H1 (cell line): Measurements from ENCODE around the gene SCN10A. TPM values are rescaled to one million over a fixed set of nuclear protein-coding genes. Genes with fewer than 3 reads are reported as not detected.

ENCODE experiments used
- CTCF ChIA-PET: fragments of 300-600 bp; sonication (Branson Sonifier 250); formaldehyde crosslinking; loops from one replicate; lab custom pipeline; 2021; ENCODE audit not compliant: partially characterized antibody; lab: Charles Lee
- POLR2A ChIA-PET: fragments of 300-600 bp; sonication (Branson Sonifier 250); formaldehyde crosslinking; loops from one replicate; lab custom pipeline; 2021; ENCODE audit warnings: inconsistent platforms; ENCODE audit not compliant: partially characterized antibody; lab: Charles Lee
- DNase-seq, 2 experiments: peaks; one replicate each; pipeline versions ENCODE4 v3.0.0 to v3.0.0-alpha.2; 2010 to 2022; ENCODE audit warnings: low spot score in 2 of 2, low read depth in 1 of 2, mixed read lengths in 1 of 2
- FAIRE-seq: peaks from 2 replicates; lab custom pipeline; 2011; peaks lifted over from hg19 to GRCh38; lab: Jason Lieb, UNC
- H2AFZ ChIP-seq: 2 replicates; pipeline ENCODE4 v1.8.1; 2012; ENCODE audit warnings: low read length, inconsistent platforms
- H2AK5ac ChIP-seq: 2 replicates; pipeline ENCODE4 v1.6.1; 2013; ENCODE audit warnings: low read depth, low read length
- H2BK120ac ChIP-seq: replicated peaks from 2 replicates; pipeline ENCODE3; 2013; ENCODE audit warnings: low read depth, low read length, inconsistent platforms
- H2BK12ac ChIP-seq: 2 replicates; pipeline ENCODE4 v1.6.1; 2013; ENCODE audit warnings: low read depth, low read length
- H2BK15ac ChIP-seq: 2 replicates; pipeline ENCODE4 v1.6.1; 2013; ENCODE audit warnings: low read length
- H2BK20ac ChIP-seq: 2 replicates; pipeline ENCODE4 v1.6.1; 2013; ENCODE audit warnings: low read length
- H2BK5ac ChIP-seq: 2 replicates; pipeline ENCODE4 v1.6.1; 2013; ENCODE audit warnings: low read depth, low read length
- H3K14ac ChIP-seq: 2 replicates; pipeline ENCODE4 v1.6.1; 2013; ENCODE audit warnings: inconsistent platforms; ENCODE audit not compliant: insufficient read length
- H3K18ac ChIP-seq: 2 replicates; pipeline ENCODE4 v1.6.1; 2013; ENCODE audit warnings: low read length; ENCODE audit errors: extremely low read depth
- H3K23ac ChIP-seq: 2 replicates; pipeline ENCODE4 v1.6.1; 2013; ENCODE audit warnings: inconsistent platforms; ENCODE audit not compliant: insufficient read length
- H3K23me2 ChIP-seq: 2 replicates; pipeline ENCODE4 v1.6.1; 2013; ENCODE audit warnings: low read depth, low read length
- H3K27ac ChIP-seq: 2 replicates; pipeline ENCODE4 v1.6.1; 2011; ENCODE audit warnings: low read depth, low read length, inconsistent platforms
- H3K27me3 ChIP-seq, 4 experiments: replicated peaks in 1 of 4; 1 replicate in 1 of 4; 2 replicates in 3 of 4; pipeline versions ENCODE4 v1.6.1 to v1.8.1; 2011 to 2013; ENCODE audit warnings: low read length in 3 of 4, mild to moderate bottlenecking in 3 of 4, inconsistent platforms in 2 of 4, mixed read lengths in 2 of 4, moderate library complexity in 1 of 4; ENCODE audit not compliant: control insufficient read depth in 3 of 4, insufficient read depth in 3 of 4; ENCODE audit errors: extremely low read depth in 1 of 4
- H3K36me3 ChIP-seq, 4 experiments: 2 replicates each; pipeline versions ENCODE4 v1.6.1 to v1.8.1; 2011 to 2013; ENCODE audit warnings: mild to moderate bottlenecking in 4 of 4, low read length in 3 of 4, moderate library complexity in 2 of 4, control low read depth in 1 of 4, inconsistent platforms in 1 of 4; ENCODE audit not compliant: insufficient read depth in 4 of 4, control insufficient read depth in 2 of 4
- H3K4ac ChIP-seq: replicated peaks from 2 replicates; pipeline ENCODE3; 2013; ENCODE audit warnings: low read length, low read depth, mixed read lengths, inconsistent platforms; ENCODE audit not compliant: insufficient read length
- H3K4me1 ChIP-seq, 4 experiments: replicated peaks in 1 of 4; 1 replicate in 1 of 4; 2 replicates in 3 of 4; pipeline versions ENCODE4 v1.6.1 to v1.8.1; 2011 to 2013; ENCODE audit warnings: low read length in 3 of 4, inconsistent platforms in 2 of 4, mixed read lengths in 1 of 4; ENCODE audit not compliant: insufficient read depth in 4 of 4, control insufficient read depth in 3 of 4
- H3K4me2 ChIP-seq, 2 experiments: 2 replicates each; pipeline versions ENCODE4 v1.6.1 to v1.8.1; 2011 to 2013; ENCODE audit warnings: low read depth in 2 of 2, low read length in 2 of 2, control low read depth in 1 of 2, inconsistent platforms in 1 of 2, mild to moderate bottlenecking in 1 of 2; ENCODE audit not compliant: insufficient read depth in 1 of 2
- H3K4me3 ChIP-seq, 4 experiments: fragments of 200-600, 300-600 bp in 1 of 4; sonication (generic), shearing (Covaris generic), sonication (Bioruptor Twin) in 1 of 4; 2 replicates each; pipeline versions ENCODE4 v1.5.1 to v1.8.1; 2011 to 2016; ENCODE audit warnings: low read length in 4 of 4, low read depth in 3 of 4, control low read depth in 2 of 4, inconsistent platforms in 2 of 4, mild to moderate bottlenecking in 2 of 4, mixed read lengths in 1 of 4, moderate library complexity in 1 of 4; ENCODE audit not compliant: insufficient read depth in 2 of 4; ENCODE audit errors: extremely low read depth in 1 of 4
- H3K56ac ChIP-seq: replicated peaks from 2 replicates; pipeline ENCODE3; 2013; ENCODE audit warnings: low read depth, mild to moderate bottlenecking, mixed read lengths, low read length, inconsistent platforms; ENCODE audit not compliant: insufficient read length
- H3K79me1 ChIP-seq: 2 replicates; pipeline ENCODE4 v1.6.1; 2013; ENCODE audit warnings: low read depth, low read length, control low read depth
- H3K79me2 ChIP-seq, 2 experiments: 2 replicates each; pipeline versions ENCODE4 v1.6.1 to v1.8.1; 2012 to 2013; ENCODE audit warnings: low read length in 2 of 2, mild to moderate bottlenecking in 2 of 2, inconsistent platforms in 1 of 2; ENCODE audit not compliant: insufficient read depth in 2 of 2, control insufficient read depth in 1 of 2
- H3K9ac ChIP-seq, 4 experiments: replicated peaks in 1 of 4; 1 replicate in 1 of 4; 2 replicates in 3 of 4; pipeline versions ENCODE4 v1.6.1 to v1.8.1; 2011 to 2013; ENCODE audit warnings: low read depth in 3 of 4, low read length in 3 of 4, control low read depth in 2 of 4, mild to moderate bottlenecking in 2 of 4, moderate library complexity in 2 of 4, inconsistent platforms in 1 of 4; ENCODE audit errors: extremely low read depth in 1 of 4
- H3K9me3 ChIP-seq, 2 experiments: 2 replicates each; pipeline versions ENCODE4 v1.6.1 to v1.8.1; 2012 to 2013; ENCODE audit warnings: mild to moderate bottlenecking in 2 of 2, moderate library complexity in 2 of 2, control low read depth in 1 of 2, inconsistent platforms in 1 of 2, low read depth in 1 of 2, low read length in 1 of 2, mixed read lengths in 1 of 2; ENCODE audit not compliant: insufficient read depth in 2 of 2
- H4K20me1 ChIP-seq, 2 experiments: replicated peaks in 1 of 2; 2 replicates each; pipeline versions ENCODE3 to v1.8.1; 2011 to 2013; ENCODE audit warnings: inconsistent platforms in 2 of 2, low read length in 2 of 2, mild to moderate bottlenecking in 1 of 2; ENCODE audit not compliant: insufficient read depth in 2 of 2, control insufficient read depth in 1 of 2
- H4K5ac ChIP-seq: 2 replicates; pipeline ENCODE4 v1.6.1; 2013; ENCODE audit warnings: low read length, low read depth, mixed read lengths, inconsistent platforms; ENCODE audit not compliant: insufficient read length
- H4K8ac ChIP-seq: 2 replicates; pipeline ENCODE4 v1.8.0; 2013; ENCODE audit warnings: mild to moderate bottlenecking, moderate library complexity, low read length, inconsistent platforms; ENCODE audit not compliant: insufficient read depth; ENCODE audit errors: extremely low read depth
- H4K91ac ChIP-seq: replicated peaks from 2 replicates; pipeline ENCODE3; 2013; ENCODE audit warnings: low read length, mixed read lengths, inconsistent platforms; ENCODE audit not compliant: insufficient read length
- WGBS, 2 experiments: shearing (Covaris generic) in 1 of 2; methylation state at CpG; one replicate each; pipeline versions ENCODE4 v1.1.6 to v1.1.7; 2013 to 2015; ENCODE audit warnings: low lambda C conversion rate in 2 of 2, mixed read lengths in 2 of 2, inconsistent platforms in 1 of 2, low coverage in 1 of 2, missing lambda C conversion rate in 1 of 2; ENCODE audit not compliant: insufficient replicate concordance in 2 of 2, insufficient coverage in 1 of 2, insufficient read length in 1 of 2; ENCODE audit errors: extremely low coverage in 1 of 2, missing lambda C conversion rate in 1 of 2; 5-methylcytosine and 5-hydroxymethylcytosine counted together
- polyA plus RNA-seq, 7 experiments: library from polyadenylated mRNA; depleted of rRNA in 3 of 7; stranded (reverse) in 5 of 7; unstranded in 2 of 7; fragments of >200 nt in 5 of 7; fragments of 200-250 nt in 2 of 7; gene quantifications; 1 replicate in 5 of 7; 2 replicates in 1 of 7; 4 replicates in 1 of 7; pipeline versions ENCODE4 v1.2.1 to v1.2.3, GENCODE V29; 2011 to 2013; ENCODE audit warnings: missing spikeins in 2 of 7, mixed read lengths in 2 of 7
- total RNA-seq: library from RNA; stranded (reverse); fragmentation: NEBNext Ultra II Directional; extraction: Animal tissue kit (Norgen Biotek cat#: 25700); gene quantifications from 2 replicates; pipeline ENCODE4 v1.2.1, GENCODE V29; 2021

The SCN10A gene
- total and polyA plus RNA-seq, 2 of the 8 experiments (the other 6 are each of a cell fraction or from before 2014, with no cell fraction given), result not detected

GRCh38 chr3:38826001-38826400 lies 10.0 kb upstream of the SCN10A start:
- DNase-seq (no peak), FAIRE-seq (no peak)
- no peak overlapping the region for H3K4me2 ChIP-seq
- no peak overlapping the region for H4K91ac ChIP-seq
- no peak overlapping the region for H2BK120ac ChIP-seq
- H3K23me2 ChIP-seq, result peaks cover 3% of the 10 kb centered on the region; the same call in 1 of the 2 replicates
- H3K4ac ChIP-seq, result no peak overlapping the region
- H3K14ac ChIP-seq, result no peak overlapping the region
- H2BK20ac ChIP-seq, result no peak overlapping the region
- H3K79me1 ChIP-seq, result no peaks in the 10 kb centered on the region
- no peak overlapping the region for H4K5ac ChIP-seq
- H3K4me3 ChIP-seq, result no peak overlapping the region
- CTCF ChIA-PET, result interaction anchor here (1.4 kb wide), 1 partner anchor 87 kb away, joined by 5 read pairs; no protein-coding TSS in a partner anchor
- H3K23ac ChIP-seq, result no peak overlapping the region
- H3K9ac ChIP-seq, result no peak overlapping the region
- H2BK12ac ChIP-seq, result no peak overlapping the region
- H2AFZ ChIP-seq, result no peak overlapping the region
- 91% methylated on average over 2 of the region's 2 CpGs; no CpG with 5 or more reads in 1 of the 2 experiments for WGBS, 2 experiments
- no peaks in the 10 kb centered on the region for H3K79me2 ChIP-seq
- no peaks in the 10 kb centered on the region for H3K27me3 ChIP-seq
- no peak overlapping the region for H3K18ac ChIP-seq
- H2AK5ac ChIP-seq, result no peak overlapping the region
- no peak overlapping the region for H3K56ac ChIP-seq
- H4K20me1 ChIP-seq, result no peaks in the 10 kb centered on the region
- no peak overlapping the region for H2BK5ac ChIP-seq
- no peaks in the 10 kb centered on the region for H3K9me3 ChIP-seq
- H3K36me3 ChIP-seq, result no peaks in the 10 kb centered on the region
- H3K4me1 ChIP-seq, result no peaks in the 10 kb centered on the region; a peak in 1 of 7 replicates
- H4K8ac ChIP-seq, result no peak overlapping the region
- no peak overlapping the region for H3K27ac ChIP-seq
- POLR2A ChIA-PET, result interaction anchor here (1.0 kb wide), 1 partner anchor 8 kb away, joined by 3 read pairs; no protein-coding TSS in a partner anchor
- H2BK15ac ChIP-seq, result no peak overlapping the region
